IMR-90 (cell line): Measurements from ENCODE around the gene VIPR2. TPM values are rescaled to one million over a fixed set of nuclear protein-coding genes. Genes with fewer than 3 reads are reported as not detected.

Experiments
- ATAC-seq: fragments of 200-7000 bp; cut with Tn5 transposase; 2 replicates; pipeline ENCODE4 v1.9.1; 2020; ENCODE audit warnings: low read depth, mild to moderate bottlenecking, moderate library complexity
- BruUV-seq: library from RNA; stranded (reverse); fragments of 400-500 nt; replicated peaks from 2 replicates; lab custom pipeline; 2021; lab: Mats Ljungman, UMichigan
- CTCF ChIA-PET: fragments of 300-600 bp; formaldehyde crosslinking; extraction: SDS; loops from one replicate; lab custom pipeline; 2021; ENCODE audit warnings: antibody characterized with exemption; lab: Yijun Ruan, JAX
- POLR2A ChIA-PET: fragments of 300-600 bp; sonication (Branson Sonifier 250); formaldehyde crosslinking; loops from one replicate; lab custom pipeline; 2022; ENCODE audit warnings: antibody characterized with exemption; ENCODE audit not compliant: unreplicated experiment; lab: Charles Lee
- DNase-seq: peaks from one replicate; pipeline ENCODE4 v3.0.0; 2013
- H2AFZ ChIP-seq: replicated peaks from 2 replicates; pipeline ENCODE3; 2013; ENCODE audit warnings: low read length, mild to moderate bottlenecking; ENCODE audit not compliant: poor library complexity
- H2AK5ac ChIP-seq: 2 replicates; pipeline ENCODE4 v1.6.1; 2013; ENCODE audit warnings: low read depth, low read length, inconsistent platforms
- H2AK9ac ChIP-seq: replicated peaks from 2 replicates; pipeline ENCODE3; 2013; ENCODE audit warnings: mild to moderate bottlenecking, low read depth, low read length, moderate library complexity; ENCODE audit not compliant: poor library complexity
- H2BK120ac ChIP-seq: 2 replicates; pipeline ENCODE4 v1.6.1; 2013; ENCODE audit warnings: low read depth, low read length, inconsistent platforms
- H2BK15ac ChIP-seq: 3 replicates; pipeline ENCODE4 v1.6.1; 2013; ENCODE audit warnings: low read depth, low read length, inconsistent platforms
- H2BK20ac ChIP-seq: 2 replicates; pipeline ENCODE4 v1.6.1; 2013; ENCODE audit warnings: low read depth, mild to moderate bottlenecking, inconsistent platforms, low read length, moderate library complexity
- H2BK5ac ChIP-seq: 2 replicates; pipeline ENCODE4 v1.6.1; 2013; ENCODE audit warnings: mild to moderate bottlenecking, low read depth, low read length, inconsistent platforms; ENCODE audit not compliant: poor library complexity, severe bottlenecking
- H3K14ac ChIP-seq: replicated peaks from 2 replicates; pipeline ENCODE4 v1.6.1; 2013; ENCODE audit warnings: low read depth, low read length, inconsistent platforms
- H3K18ac ChIP-seq: 2 replicates; pipeline ENCODE4 v1.6.1; 2013; ENCODE audit warnings: low read depth, low read length, control low read depth
- H3K23ac ChIP-seq: 2 replicates; pipeline ENCODE4 v1.6.1; 2013; ENCODE audit warnings: low read depth, low read length, inconsistent platforms
- H3K27ac ChIP-seq: 2 replicates; pipeline ENCODE4 v1.5.1; 2013; ENCODE audit warnings: mild to moderate bottlenecking, control low read depth, low read length; ENCODE audit not compliant: insufficient read depth
- H3K27me3 ChIP-seq: 2 replicates; pipeline ENCODE4 v1.6.1; 2013; ENCODE audit warnings: low read length; ENCODE audit not compliant: control insufficient read depth, insufficient read depth
- H3K36me3 ChIP-seq: 2 replicates; pipeline ENCODE4 v1.6.1; 2013; ENCODE audit warnings: low read length, mixed read lengths; ENCODE audit not compliant: control insufficient read depth, insufficient read depth
- H3K4ac ChIP-seq: 2 replicates; pipeline ENCODE4 v1.6.1; 2013; ENCODE audit warnings: low read depth, low read length, inconsistent platforms
- H3K4me1 ChIP-seq: 2 replicates; pipeline ENCODE4 v1.6.1; 2013; ENCODE audit warnings: low read length, mixed read lengths; ENCODE audit not compliant: control insufficient read depth, insufficient read depth
- H3K4me2 ChIP-seq: 2 replicates; pipeline ENCODE4 v1.6.1; 2013; ENCODE audit warnings: low read depth, mild to moderate bottlenecking, control low read depth, low read length, moderate library complexity
- H3K4me3 ChIP-seq: 2 replicates; pipeline ENCODE4 v1.5.1; 2013; ENCODE audit warnings: low read depth, mild to moderate bottlenecking, control low read depth, low read length, moderate library complexity; ENCODE audit not compliant: insufficient read depth
- H3K56ac ChIP-seq: 2 replicates; pipeline ENCODE4 v1.6.1; 2013; ENCODE audit warnings: low read length, inconsistent platforms; ENCODE audit not compliant: insufficient read depth; ENCODE audit errors: extremely low read depth
- H3K79me1 ChIP-seq, 2 experiments: 2 replicates each; pipeline ENCODE4 v1.6.1; 2013; ENCODE audit warnings: low read length in 2 of 2, inconsistent platforms in 1 of 2, low read depth in 1 of 2
- H3K9ac ChIP-seq: 2 replicates; pipeline ENCODE4 v1.6.1; 2013; ENCODE audit warnings: low read depth, low read length, control low read depth
- H3K9me1 ChIP-seq: 2 replicates; pipeline ENCODE4 v1.6.1; 2013; ENCODE audit warnings: low read length, inconsistent platforms; ENCODE audit not compliant: insufficient read depth
- H3K9me3 ChIP-seq: 2 replicates; pipeline ENCODE4 v1.6.1; 2013; ENCODE audit warnings: low read length; ENCODE audit not compliant: control insufficient read depth, insufficient read depth
- H4K20me1 ChIP-seq: 2 replicates; pipeline ENCODE4 v1.6.1; 2013; ENCODE audit warnings: low read length, inconsistent platforms; ENCODE audit not compliant: insufficient read depth
- H4K5ac ChIP-seq: 2 replicates; pipeline ENCODE4 v1.6.1; 2013; ENCODE audit warnings: mild to moderate bottlenecking, low read depth, low read length, control low read depth
- H4K8ac ChIP-seq, 2 experiments: 2 replicates each; pipeline ENCODE4 v1.6.1; 2013; ENCODE audit warnings: low read depth in 2 of 2, low read length in 2 of 2, control low read depth in 1 of 2, inconsistent platforms in 1 of 2
- H4K91ac ChIP-seq: 2 replicates; pipeline ENCODE4 v1.6.1; 2013; ENCODE audit warnings: low read depth, low read length, inconsistent platforms; ENCODE audit not compliant: insufficient read depth
- BHLHE40 ChIP-seq: fragments of 150-350 bp; IDR thresholded peaks from 2 replicates; pipeline ENCODE4 v1.6.1; 2016; ENCODE audit warnings: mild to moderate bottlenecking, low read depth, low read length
- CEBPB ChIP-seq: IDR thresholded peaks from 2 replicates; pipeline ENCODE4 v1.6.1; 2012; ENCODE audit warnings: low read depth, low read length, improper control_type of control experiment
- CHD1 ChIP-seq: IDR thresholded peaks from 2 replicates; pipeline ENCODE4 v1.6.1; 2012; ENCODE audit warnings: low read depth, low read length, improper control_type of control experiment
- CTCF ChIP-seq: conservative IDR thresholded peaks from 2 replicates; pipeline ENCODE4 v1.5.1; 2012; ENCODE audit warnings: mild to moderate bottlenecking, low read depth, low read length, improper control_type of control experiment
- ELK1 ChIP-seq: fragments of 150-350 bp; IDR thresholded peaks from 2 replicates; pipeline ENCODE4 v1.6.1; 2016; ENCODE audit warnings: low read depth, mild to moderate bottlenecking, low read length, moderate library complexity, borderline replicate concordance
- FOS ChIP-seq: fragments of 150-350 bp; IDR thresholded peaks from 2 replicates; pipeline ENCODE4 v1.6.1; 2016; ENCODE audit warnings: low read depth, low read length
- MAFK ChIP-seq: IDR thresholded peaks from 2 replicates; pipeline ENCODE4 v1.6.1; 2012; ENCODE audit warnings: low read depth, low read length, improper control_type of control experiment
- MAZ ChIP-seq: IDR thresholded peaks from 2 replicates; pipeline ENCODE4 v1.6.1; 2012; ENCODE audit warnings: low read depth, mild to moderate bottlenecking, low read length, improper control_type of control experiment, moderate library complexity, borderline replicate concordance
- MXI1 ChIP-seq: IDR thresholded peaks from 2 replicates; pipeline ENCODE4 v1.6.1; 2012; ENCODE audit warnings: low read depth, mild to moderate bottlenecking, low read length, moderate library complexity, borderline replicate concordance
- NFE2L2 ChIP-seq: fragments of 150-350 bp; IDR thresholded peaks from 2 replicates; pipeline ENCODE4 v1.6.1; 2016; ENCODE audit warnings: low read depth, mild to moderate bottlenecking, low read length
- POLR2A ChIP-seq: IDR thresholded peaks from 2 replicates; pipeline ENCODE4 v1.6.1; 2012; ENCODE audit warnings: mild to moderate bottlenecking, low read depth, low read length
- RAD21 ChIP-seq: IDR thresholded peaks from 2 replicates; pipeline ENCODE4 v1.6.1; 2012; ENCODE audit warnings: low read length, improper control_type of control experiment
- RFX5 ChIP-seq: IDR thresholded peaks from 2 replicates; pipeline ENCODE4 v1.8.0; 2012; ENCODE audit warnings: low read depth, mild to moderate bottlenecking, low read length, moderate library complexity
- SMC3 ChIP-seq: fragments of 150-350 bp; IDR thresholded peaks from 2 replicates; pipeline ENCODE4 v1.6.1; 2016; ENCODE audit warnings: low read depth, mild to moderate bottlenecking, antibody characterized with exemption, low read length, moderate library complexity
- WGBS, 2 experiments: methylation state at CpG; one replicate each; pipeline versions ENCODE4 v1.1.5 to v1.1.7; 2013; ENCODE audit warnings: missing lambda C conversion rate in 2 of 2; ENCODE audit not compliant: insufficient read length in 1 of 2; ENCODE audit errors: extremely low coverage in 2 of 2; 5-methylcytosine and 5-hydroxymethylcytosine counted together
- dilution Hi-C: fragments of 300-500 bp; cut with HindIII; formaldehyde crosslinking; loops from one replicate; pipeline ENCODE4 v1.14.3; 2018; ENCODE audit warnings: low sequenced_read_pairs; ENCODE audit not compliant: unreplicated experiment
- in situ Hi-C: fragments of 300-500 bp; cut with MboI; formaldehyde crosslinking; loops from 3 replicates; pipeline ENCODE4 v1.14.3; 2019; ENCODE audit warnings: low sequenced_read_pairs, inconsistent platforms, mixed read lengths
- intact Hi-C: fragments of 100-400 bp; cut with micrococcal nuclease; formaldehyde crosslinking; loops from 2 replicates; pipeline ENCODE4 v1.10.0; 2022
- polyA plus RNA-seq, 3 experiments: library from polyadenylated mRNA; depleted of rRNA; stranded (reverse); fragments of >200 nt; gene quantifications; 2 replicates each; pipeline ENCODE4 v1.2.3, GENCODE V29; 2012; ENCODE audit warnings: low replicate concordance in 1 of 3
- total RNA-seq: library from RNA; depleted of rRNA; stranded (reverse); fragments of >200 nt; gene quantifications from 2 replicates; pipeline ENCODE4 v1.2.3, GENCODE V29; 2012
- TF ChIP-seq, protein P1 (sequence below): fragments of 150-350 bp; IDR thresholded peaks from 2 replicates; pipeline ENCODE4 v1.6.1; 2017; ENCODE audit warnings: mild to moderate bottlenecking, antibody characterized with exemption, low read length, low read depth

The VIPR2 gene
- total and polyA plus RNA-seq, 2 of the 4 experiments (the other 2 are of a cell fraction), result not detected

- Histone ChIP-seq H3K4me3 (no peak overlapping the region), H2BK5ac (no peak overlapping the region), H3K36me3 (no peaks in the 10 kb centered on the region), H3K9ac (no peak overlapping the region), H3K27me3 (no peaks in the 10 kb centered on the region), H3K4ac (no peak overlapping the region), H2AFZ (no peak overlapping the region), H2AK5ac (no peak overlapping the region), H4K91ac (no peak overlapping the region), H3K4me1 (no peaks in the 10 kb centered on the region), H3K9me1 (no peaks in the 10 kb centered on the region), H3K56ac (no peak overlapping the region), H2AK9ac (no peak overlapping the region), H3K23ac (no peak overlapping the region), H3K4me2 (no peak overlapping the region), H4K8ac (no peak overlapping the region), H3K27ac (no peak overlapping the region), H4K20me1 (no peaks in the 10 kb centered on the region), H3K9me3 (peaks cover 24% of the 10 kb centered on the region), H3K18ac (no peak overlapping the region), H3K79me1 (no peaks in the 10 kb centered on the region), H2BK120ac (no peak overlapping the region), H2BK20ac (no peak overlapping the region), H4K5ac (no peak overlapping the region), H3K14ac (no peak overlapping the region), H2BK15ac (no peak overlapping the region)
- no peak for DNase-seq
- ATAC-seq, result no peak
- in situ Hi-C loops, result no loop called here
- intact Hi-C loops, result no loop called here
- ChIA-PET CTCF (no interaction called here), POLR2A (no interaction called here)
- TF ChIP-seq RFX5, result no peak
- TF ChIP-seq NFE2L2, result no peak
- TF ChIP-seq MXI1, result no peak
- TF ChIP-seq CHD1, result no peak
- TF ChIP-seq MAFK, result no peak
- no peak for TF ChIP-seq MAZ
- TF ChIP-seq BHLHE40, result no peak
- TF ChIP-seq ELK1, result no peak
- no peak for TF ChIP-seq FOS
- TF ChIP-seq CTCF, result no peak
- no peak for TF ChIP-seq SMC3
- TF ChIP-seq, protein P1, sequence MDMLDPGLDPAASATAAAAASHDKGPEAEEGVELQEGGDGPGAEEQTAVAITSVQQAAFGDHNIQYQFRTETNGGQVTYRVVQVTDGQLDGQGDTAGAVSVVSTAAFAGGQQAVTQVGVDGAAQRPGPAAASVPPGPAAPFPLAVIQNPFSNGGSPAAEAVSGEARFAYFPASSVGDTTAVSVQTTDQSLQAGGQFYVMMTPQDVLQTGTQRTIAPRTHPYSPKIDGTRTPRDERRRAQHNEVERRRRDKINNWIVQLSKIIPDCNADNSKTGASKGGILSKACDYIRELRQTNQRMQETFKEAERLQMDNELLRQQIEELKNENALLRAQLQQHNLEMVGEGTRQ, result no peak
- no peak for TF ChIP-seq CEBPB
- TF ChIP-seq POLR2A, result no peak
- TF ChIP-seq RAD21, result no peak
- dilution Hi-C loops, result no loop called here
- BruUV-seq, result no TSS peak
- WGBS, 2 experiments, result 40% methylated on average over 2 of the region's 13 CpGs; no CpG with 5 or more reads in 1 of the 2 experiments
Observed at GRCh38 chr7:159192725-159193453, 48.2 kb upstream of the VIPR2 start.
